Endothelial cell of umbilical vein (primary cell): ENCODE data around the gene NCOA5. TPM values are rescaled to one million over a fixed set of nuclear protein-coding genes. Genes with fewer than 3 reads are reported as not detected.

Experiments
- Bru-seq: library from RNA; stranded (reverse); fragments of 400-500 nt; gene quantifications from one replicate; lab custom pipeline; 2021; lab: Mats Ljungman, UMichigan
- BruChase-seq, 2 experiments: library from RNA; stranded (reverse); fragments of 400-500 nt; gene quantifications; one replicate each; lab custom pipeline; 2021; lab: Mats Ljungman, UMichigan
- BruUV-seq: library from RNA; stranded (reverse); fragments of 400-500 nt; replicated peaks from 2 replicates; lab custom pipeline; 2021; lab: Mats Ljungman, UMichigan
- CTCF ChIA-PET: fragments of 300-600, 350-600 bp; sonication (Branson Sonifier 250); formaldehyde crosslinking; loops from one replicate; lab custom pipeline; 2021; ENCODE audit warnings: antibody characterized with exemption, inconsistent platforms; lab: Charles Lee
- POLR2A ChIA-PET: fragments of 300-600, 350-600 bp; sonication (Branson Sonifier 250); formaldehyde crosslinking; loops from one replicate; lab custom pipeline; 2021; ENCODE audit warnings: antibody characterized with exemption, inconsistent platforms; lab: Charles Lee
- DNase-seq: peaks from one replicate; pipeline ENCODE4 v3.0.0-alpha.2; 2011; ENCODE audit warnings: low read depth, low spot score
- FAIRE-seq: peaks from 2 replicates; lab custom pipeline; 2011; peaks lifted over from hg19 to GRCh38; lab: Jason Lieb, UNC
- H2AFZ ChIP-seq: 2 replicates; pipeline ENCODE4 v1.6.0; 2012; ENCODE audit warnings: low read depth, low read length, control low read depth, inconsistent platforms
- H3K27ac ChIP-seq: 2 replicates; pipeline ENCODE4 v1.5.1; 2011; ENCODE audit warnings: low read depth, mild to moderate bottlenecking, control low read depth, low read length, moderate library complexity; ENCODE audit not compliant: insufficient read depth
- H3K27me3 ChIP-seq, 2 experiments: 2 replicates each; pipeline versions ENCODE4 v1.6.0 to v1.6.1; 2011; ENCODE audit warnings: low read length in 2 of 2, mixed read lengths in 1 of 2; ENCODE audit not compliant: control insufficient read depth in 2 of 2, insufficient read depth in 2 of 2
- H3K36me3 ChIP-seq, 2 experiments: 2 replicates in 1 of 2; 3 replicates in 1 of 2; pipeline ENCODE4 v1.5.1; 2011; ENCODE audit warnings: low read length in 2 of 2, mild to moderate bottlenecking in 1 of 2, moderate library complexity in 1 of 2; ENCODE audit not compliant: control insufficient read depth in 2 of 2, insufficient read depth in 2 of 2; ENCODE audit errors: extremely low read depth in 1 of 2
- H3K4me1 ChIP-seq: 3 replicates; pipeline ENCODE4 v1.5.1; 2011; ENCODE audit warnings: mild to moderate bottlenecking, low read length; ENCODE audit not compliant: control insufficient read depth, insufficient read depth; ENCODE audit errors: extremely low read depth
- H3K4me2 ChIP-seq: 2 replicates; pipeline ENCODE4 v1.6.1; 2011; ENCODE audit warnings: low read length, control low read depth, mixed read lengths; ENCODE audit not compliant: insufficient read depth
- H3K4me3 ChIP-seq, 3 experiments: fragments of 200-600 bp in 1 of 3; sonication (generic), shearing (Covaris generic) in 1 of 3; replicated peaks in 1 of 3; 2 replicates each; pipeline ENCODE4 v1.5.1; 2011 to 2016; ENCODE audit warnings: control low read depth in 3 of 3, low read length in 3 of 3, mild to moderate bottlenecking in 2 of 3, inconsistent platforms in 1 of 3, low read depth in 1 of 3, moderate library complexity in 1 of 3; ENCODE audit not compliant: insufficient read depth in 1 of 3
- H3K79me2 ChIP-seq: 2 replicates; pipeline ENCODE4 v1.6.0; 2012; ENCODE audit warnings: low read length, inconsistent platforms; ENCODE audit not compliant: control insufficient read depth, insufficient read depth
- H3K9ac ChIP-seq: replicated peaks from 2 replicates; pipeline ENCODE3; 2011; ENCODE audit warnings: low read length, control low read depth; ENCODE audit not compliant: insufficient read depth; ENCODE audit errors: extremely low read depth
- H3K9me1 ChIP-seq: replicated peaks from 3 replicates; pipeline ENCODE4 v1.6.0; 2011; ENCODE audit warnings: mild to moderate bottlenecking, low read length; ENCODE audit not compliant: control insufficient read depth, insufficient read depth; ENCODE audit errors: extremely low read depth
- H3K9me3 ChIP-seq: replicated peaks from 2 replicates; pipeline ENCODE4 v1.5.1; 2012; ENCODE audit warnings: low read length, inconsistent platforms; ENCODE audit not compliant: control insufficient read depth, insufficient read depth
- H4K20me1 ChIP-seq: replicated peaks from 2 replicates; pipeline ENCODE3; 2011; ENCODE audit warnings: mild to moderate bottlenecking, low read length; ENCODE audit not compliant: control insufficient read depth, insufficient read depth; ENCODE audit errors: extremely low read depth
- EZH2 ChIP-seq: IDR thresholded peaks from 2 replicates; pipeline ENCODE4 v1.6.1; 2012; ENCODE audit warnings: borderline replicate concordance, low read depth, mild to moderate bottlenecking, moderate library complexity, low read length, inconsistent platforms; ENCODE audit not compliant: severe bottlenecking
- FOS ChIP-seq: IDR thresholded peaks from 2 replicates; pipeline ENCODE4 v1.6.1; 2011; ENCODE audit warnings: mild to moderate bottlenecking, low read length, moderate library complexity, borderline replicate concordance; ENCODE audit not compliant: insufficient read depth
- GATA2 ChIP-seq: IDR thresholded peaks from 2 replicates; pipeline ENCODE4 v1.7.0; 2011; ENCODE audit warnings: low read depth, mild to moderate bottlenecking, moderate library complexity, mixed read lengths, low read length; ENCODE audit not compliant: insufficient read length, insufficient read depth
- JUN ChIP-seq: IDR thresholded peaks from 2 replicates; pipeline ENCODE4 v1.6.1; 2011; ENCODE audit warnings: borderline replicate concordance, low read depth; ENCODE audit not compliant: insufficient read length, insufficient read depth
- MYC ChIP-seq: IDR thresholded peaks from one replicate; pipeline ENCODE4 v1.6.1; 2011; ENCODE audit warnings: mild to moderate bottlenecking, low read depth, low read length
- POLR2A ChIP-seq: IDR thresholded peaks from 2 replicates; pipeline ENCODE4 v1.6.1; 2012; ENCODE audit warnings: low read depth, mild to moderate bottlenecking, control low read depth, low read length
- POLR2AphosphoS5 ChIP-seq: IDR thresholded peaks from 2 replicates; pipeline ENCODE4 v1.6.1; 2012; ENCODE audit warnings: low read depth, mild to moderate bottlenecking, control low read depth, low read length, moderate library complexity; ENCODE audit not compliant: insufficient read depth
- dilution Hi-C: fragments of 300-500 bp; cut with MboI; formaldehyde crosslinking; loops from one replicate; pipeline ENCODE4 v1.15.0; 2019; ENCODE audit warnings: low sequenced_read_pairs; ENCODE audit not compliant: extremely low pct_ligation_motif_present
- intact Hi-C: fragments of 100-400 bp; cut with micrococcal nuclease; formaldehyde crosslinking; loops from one replicate; pipeline ENCODE4 v1.10.0; 2022
- long read RNA-seq: library from polyadenylated mRNA; stranded (forward); transcript quantifications from one replicate; pipeline ENCODE4 v2.0.0, GENCODE V29; 2021
- polyA minus RNA-seq, 3 experiments: library from RNA; depleted of rRNA, polyadenylated mRNA; stranded (reverse); fragments of >200 nt; gene quantifications; 1 replicate in 1 of 3; 2 replicates in 2 of 3; pipeline ENCODE4 v1.2.3, GENCODE V29; 2011
- polyA plus RNA-seq, 4 experiments: library from polyadenylated mRNA; depleted of rRNA in 3 of 4; stranded (reverse) in 3 of 4; unstranded in 1 of 4; fragments of >200 nt; gene quantifications; 2 replicates each; pipeline versions ENCODE4 v1.2.1 to v1.2.3, GENCODE V29; 2011 to 2012; ENCODE audit warnings: missing spikeins in 1 of 4
- total RNA-seq: library from RNA; stranded (reverse); gene quantifications from 2 replicates; pipeline ENCODE4 v1.2.3, GENCODE V29; 2021
- TF ChIP-seq, protein P1 (sequence below), 2 donors: IDR thresholded peaks; 1 replicate in 1 of 2; 2 replicates in 1 of 2; pipeline ENCODE4 v1.5.1; 2011; ENCODE audit warnings: low read length in 2 of 2, mild to moderate bottlenecking in 2 of 2, moderate library complexity in 2 of 2, control low read depth in 1 of 2, inconsistent platforms in 1 of 2, low read depth in 1 of 2; ENCODE audit not compliant: insufficient read depth in 1 of 2; ENCODE audit errors: extremely low read depth in 1 of 2
- TF ChIP-seq, protein P2 (sequence below): IDR thresholded peaks from 2 replicates; pipeline ENCODE4 v1.6.1; 2011; ENCODE audit not compliant: insufficient read depth, insufficient read length

NCOA5 gene
- total RNA-seq (34.2 and 39.5 TPM in 2 replicates), polyA plus RNA-seq (30.3 and 32.0 TPM in 2 replicates), polyA minus RNA-seq (32.2 and 35.6 TPM in 2 replicates), Bru-seq, nascent RNA (percentile 95 among the genes with signal in this experiment), BruChase-seq, experiment 1, labeled RNA remaining after a 6-hour chase (percentile 81 among the genes with signal in this experiment), BruChase-seq, experiment 2, labeled RNA remaining after a 2-hour chase (percentile 90 among the genes with signal in this experiment)
- polyA plus RNA-seq (2011; cell fraction: cytosol; rRNA removed) = 25.3 and 27.6 TPM in 2 replicates
- polyA plus RNA-seq (2011; cell fraction: nucleus; rRNA removed) = 51.1 and 53.2 TPM in 2 replicates
- 22.0 and 24.7 TPM in 2 replicates for polyA plus RNA-seq (2012)
- 23.7 TPM for polyA minus RNA-seq (2011; cell fraction: cytosol; rRNA and poly(A)+ RNA removed)
- polyA minus RNA-seq (2011; cell fraction: nucleus; rRNA and poly(A)+ RNA removed) = 20.1 and 20.6 TPM in 2 replicates
- long read RNA-seq, transcript NCOA5-201 (8 exons, 3,220 nt) = major isoform, 10 of 58 reads
- long read RNA-seq, partial matches to known transcripts = 16 of 58 reads
- long read RNA-seq, other reads (novel, unspliced or antisense) = 32 of 58 reads

DNA sequence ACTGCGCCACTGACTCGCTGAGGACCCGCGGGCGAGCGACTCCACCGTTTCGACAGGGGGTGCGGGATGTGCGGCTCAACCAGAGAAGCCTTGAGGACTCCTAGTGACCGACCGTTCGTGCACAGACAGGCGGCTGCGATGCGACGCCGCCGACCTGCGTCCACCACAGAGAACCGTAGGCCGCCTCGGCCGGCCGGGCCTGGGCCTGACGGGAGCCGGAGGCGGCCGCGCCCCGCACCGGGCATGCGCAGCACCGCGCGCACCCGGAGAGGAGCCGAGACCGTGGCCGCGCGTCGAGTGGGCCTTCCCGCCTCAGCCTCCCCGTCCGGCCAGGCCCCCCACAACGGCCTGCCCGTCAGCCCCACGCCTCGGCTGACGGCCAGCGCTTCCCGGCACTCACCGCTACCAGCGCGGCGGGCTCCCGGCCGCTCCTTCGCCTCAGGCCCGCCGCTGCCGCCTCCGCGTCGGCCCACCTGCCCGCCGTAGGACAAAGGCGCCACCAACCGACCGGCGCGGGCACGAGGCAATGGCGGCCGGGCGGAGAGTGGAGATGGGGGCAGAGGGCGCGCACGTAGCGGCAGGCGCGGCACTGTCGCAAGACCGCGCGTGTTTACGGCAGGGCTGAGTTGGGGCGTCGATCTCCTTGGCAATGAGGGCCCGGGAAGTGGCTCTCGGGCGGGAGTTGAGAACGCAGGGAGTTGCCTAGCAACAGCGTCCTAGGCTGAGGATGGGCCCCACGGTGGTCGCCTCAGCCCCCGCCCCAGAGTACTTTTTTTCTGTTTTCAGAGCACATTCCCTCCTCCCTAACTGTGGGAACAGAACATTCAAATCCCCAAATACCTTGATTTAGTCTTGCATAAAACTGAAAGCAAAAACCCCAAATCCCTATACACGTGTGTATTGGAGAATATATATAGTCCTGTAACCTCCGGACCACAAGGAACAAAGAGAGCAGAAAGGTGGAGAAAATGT, at the start of gene NCOA5:
TSS of gene NCOA5 (minus strand) at position 546 of the 972 bp plus-strand sequence. CDS start 10,538 bp downstream, outside the sequence.
- H3K9ac ChIP-seq = peak within 1 kb of the TSS; percentile 92
- H3K79me2 ChIP-seq = peaks cover 46% of the 10 kb centered on the region
- no peaks in the 10 kb centered on the region for H3K9me3 ChIP-seq
- TF ChIP-seq EZH2 = no peak
- no peak for TF ChIP-seq JUN
- no peak for TF ChIP-seq FOS
- TF ChIP-seq POLR2A = peak; percentile 85
- TF ChIP-seq, protein P1, sequence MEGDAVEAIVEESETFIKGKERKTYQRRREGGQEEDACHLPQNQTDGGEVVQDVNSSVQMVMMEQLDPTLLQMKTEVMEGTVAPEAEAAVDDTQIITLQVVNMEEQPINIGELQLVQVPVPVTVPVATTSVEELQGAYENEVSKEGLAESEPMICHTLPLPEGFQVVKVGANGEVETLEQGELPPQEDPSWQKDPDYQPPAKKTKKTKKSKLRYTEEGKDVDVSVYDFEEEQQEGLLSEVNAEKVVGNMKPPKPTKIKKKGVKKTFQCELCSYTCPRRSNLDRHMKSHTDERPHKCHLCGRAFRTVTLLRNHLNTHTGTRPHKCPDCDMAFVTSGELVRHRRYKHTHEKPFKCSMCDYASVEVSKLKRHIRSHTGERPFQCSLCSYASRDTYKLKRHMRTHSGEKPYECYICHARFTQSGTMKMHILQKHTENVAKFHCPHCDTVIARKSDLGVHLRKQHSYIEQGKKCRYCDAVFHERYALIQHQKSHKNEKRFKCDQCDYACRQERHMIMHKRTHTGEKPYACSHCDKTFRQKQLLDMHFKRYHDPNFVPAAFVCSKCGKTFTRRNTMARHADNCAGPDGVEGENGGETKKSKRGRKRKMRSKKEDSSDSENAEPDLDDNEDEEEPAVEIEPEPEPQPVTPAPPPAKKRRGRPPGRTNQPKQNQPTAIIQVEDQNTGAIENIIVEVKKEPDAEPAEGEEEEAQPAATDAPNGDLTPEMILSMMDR (IDR thresholded peaks at IDR 0.05; ENCODE audit: extremely low read depth in 1 of 2, insufficient read depth in 1 of 2, low read depth in 1 of 2, low read length in 2 of 2) = peak in 1 of 2 donors; percentile 15
- TF ChIP-seq, protein P2, sequence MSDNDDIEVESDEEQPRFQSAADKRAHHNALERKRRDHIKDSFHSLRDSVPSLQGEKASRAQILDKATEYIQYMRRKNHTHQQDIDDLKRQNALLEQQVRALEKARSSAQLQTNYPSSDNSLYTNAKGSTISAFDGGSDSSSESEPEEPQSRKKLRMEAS = no peak
- TF ChIP-seq POLR2AphosphoS5 = peak; percentile 97
- TF ChIP-seq GATA2 = no peak
- TF ChIP-seq MYC = peak; percentile 83
- H4K20me1 ChIP-seq = peaks cover 7% of the 10 kb centered on the region
- peak within 1 kb of the TSS; percentile 89 for H3K4me2 ChIP-seq
- dilution Hi-C loops = no loop called here
- intact Hi-C loops = loop anchor here (1.0 to 10.0 kb wide), 6 partner anchors 29 to 599 kb away; partner anchors contain the start of genes CD40, TP53RK, UBE2C and ZNF335
- H3K27me3 ChIP-seq = peaks cover 0 to 2% of the 10 kb centered on the region in 2 experiments
- H3K4me1 ChIP-seq = peaks cover 26% of the 10 kb centered on the region
- TSS peak; percentile 67 for BruUV-seq
- H3K9me1 ChIP-seq = no peaks in the 10 kb centered on the region
- peak within 1 kb of the TSS; percentile 83 for H2AFZ ChIP-seq
- ChIA-PET POLR2A (no interaction called here), CTCF (interaction anchor here (1.3 to 4.2 kb wide), 6 partner anchors 10 to 119 kb away, joined by 4 to 24 read pairs (median 10); no protein-coding TSS in a partner anchor)
- H3K27ac ChIP-seq = peak within 1 kb of the TSS; percentile 83
- peak; percentile 93 for FAIRE-seq
- DNase-seq = peak; percentile 94
- peak within 1 kb of the TSS; percentile 70 to 80 (median 77) for H3K4me3 ChIP-seq
- H3K36me3 ChIP-seq = no peaks in the 10 kb centered on the region
